NCI-H748 (cell line): ENCODE results near the gene MAP2K5.
"Not testable (repeated sequence)": the region's sequence is repeated elsewhere in the genome, so short reads cannot be mapped to it uniquely, and the experiment has no call there.

Experiments
- DNase-seq: peaks from one replicate; lab custom pipeline; 2025; ENCODE audit not compliant: unreplicated experiment; lab: John Stamatoyannopoulos, UW

The MAP2K5 gene

DNA sequence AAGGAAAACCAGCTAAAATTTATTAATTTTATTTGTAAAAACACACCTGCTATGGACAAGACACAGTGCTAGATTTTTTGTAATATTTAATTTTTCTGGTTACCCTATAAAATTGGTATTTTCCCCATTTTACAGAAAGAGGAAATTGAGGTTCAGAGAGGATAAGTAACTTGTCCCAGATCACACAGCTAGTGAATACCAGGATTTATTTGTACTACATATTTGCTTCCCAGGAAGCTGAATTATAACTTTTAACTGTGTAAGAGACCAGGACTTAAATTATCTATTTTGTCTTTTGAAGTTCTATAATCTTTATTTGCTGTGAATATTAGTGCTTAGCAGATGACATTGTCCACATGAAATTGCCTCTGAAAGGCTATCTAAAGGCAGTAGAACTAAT, 49.7 kb downstream of the MAP2K5 start:
- DNase-seq: no peak

DNA sequence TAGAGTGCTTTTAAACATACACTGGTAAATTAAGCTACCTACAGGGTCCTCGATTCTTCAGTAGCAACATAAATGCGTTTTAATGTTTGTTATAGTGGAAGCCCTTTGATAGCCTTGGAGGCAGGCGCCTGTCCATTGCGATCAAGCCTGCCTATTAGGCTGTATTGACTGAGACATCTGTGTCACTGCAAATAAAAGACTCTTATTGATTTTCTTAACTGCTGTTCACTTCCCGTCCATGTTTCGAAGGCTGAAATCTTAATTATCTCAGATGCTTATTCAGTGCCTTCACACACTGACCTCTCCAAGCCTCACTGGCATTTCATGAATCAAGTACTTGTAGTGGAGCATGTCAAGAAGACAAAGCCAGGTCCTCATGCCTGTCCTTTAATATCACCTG, 51.1 kb downstream of the MAP2K5 start:
- DNase-seq: peak; percentile 17

DNA sequence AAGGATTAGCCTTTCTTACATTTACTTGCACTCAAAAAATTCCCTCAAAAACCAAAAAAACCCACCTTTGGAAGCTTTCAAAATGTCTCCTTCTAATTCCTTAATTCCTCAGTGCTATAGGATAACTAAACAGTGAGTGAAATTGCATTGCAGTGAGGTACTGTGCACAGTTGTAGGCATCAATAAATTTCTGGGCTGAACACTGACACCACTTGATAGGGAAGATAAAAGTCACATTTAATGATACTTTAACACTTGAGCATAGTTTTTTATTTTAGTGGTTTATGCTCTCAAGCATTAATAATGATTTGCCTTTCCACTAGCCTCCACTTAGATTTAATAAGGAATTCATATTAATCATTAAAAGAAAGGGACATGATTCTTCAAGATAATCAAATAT, 52.3 kb downstream of the MAP2K5 start:
- no peak for DNase-seq

DNA sequence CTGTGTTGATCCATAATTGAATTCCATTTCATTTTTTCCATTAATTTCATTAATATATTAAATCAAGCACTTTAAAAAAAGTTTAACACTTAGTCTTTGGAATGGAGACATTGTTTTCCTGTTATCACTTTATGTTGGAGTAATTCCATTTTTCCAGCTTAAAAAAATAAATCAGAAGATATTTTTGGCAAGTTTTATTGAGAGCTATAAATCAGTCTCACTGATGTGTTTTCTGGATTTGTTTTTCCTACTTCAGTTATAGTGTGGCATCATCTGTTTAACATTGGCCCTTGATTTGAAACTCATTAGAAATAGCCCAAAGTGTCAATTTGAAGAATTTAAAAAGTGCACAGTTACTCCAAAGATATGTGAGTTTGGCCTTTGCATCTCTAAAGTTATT, 53.1 kb downstream of the MAP2K5 start:
- DNase-seq: no peak

DNA sequence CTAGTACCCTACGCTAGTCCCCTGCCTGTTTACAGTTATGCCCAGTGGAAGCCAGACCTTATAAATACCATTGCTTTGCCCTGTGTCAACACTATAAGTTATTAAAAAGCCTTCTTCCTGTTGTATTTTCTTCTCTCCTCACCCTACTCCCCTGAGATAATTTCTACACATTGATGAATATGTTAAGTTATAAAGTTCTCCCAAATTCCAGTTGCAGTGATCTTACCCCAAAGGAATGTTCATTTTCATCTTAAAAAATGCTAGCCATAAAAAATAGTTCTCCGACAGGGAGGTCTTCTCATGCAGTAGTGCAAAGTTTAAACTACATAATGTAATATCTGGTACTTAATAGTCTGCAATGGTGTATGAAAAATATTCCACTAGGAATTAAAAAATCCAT, 58.6 kb downstream of the MAP2K5 start:
- no peak for DNase-seq

DNA sequence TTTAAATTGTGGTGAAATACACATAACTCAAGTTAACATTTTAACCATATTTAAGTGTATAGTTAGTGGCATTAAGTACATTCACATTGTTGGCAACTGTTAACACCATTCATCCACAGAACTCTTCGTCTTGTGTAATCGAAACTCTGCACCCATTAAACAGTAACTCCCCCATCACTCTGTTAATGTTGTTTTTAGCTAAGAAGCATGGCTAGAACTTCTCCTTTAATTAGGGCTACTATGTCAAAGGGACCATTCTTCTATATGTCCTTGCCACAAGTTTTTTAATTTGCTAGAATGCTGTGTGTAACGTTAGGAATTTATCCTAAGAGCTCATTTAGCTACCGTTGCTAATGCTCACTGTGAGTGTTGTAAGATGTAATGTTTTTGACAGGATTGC, 60.6 kb downstream of the MAP2K5 start:
- no peak for DNase-seq

DNA sequence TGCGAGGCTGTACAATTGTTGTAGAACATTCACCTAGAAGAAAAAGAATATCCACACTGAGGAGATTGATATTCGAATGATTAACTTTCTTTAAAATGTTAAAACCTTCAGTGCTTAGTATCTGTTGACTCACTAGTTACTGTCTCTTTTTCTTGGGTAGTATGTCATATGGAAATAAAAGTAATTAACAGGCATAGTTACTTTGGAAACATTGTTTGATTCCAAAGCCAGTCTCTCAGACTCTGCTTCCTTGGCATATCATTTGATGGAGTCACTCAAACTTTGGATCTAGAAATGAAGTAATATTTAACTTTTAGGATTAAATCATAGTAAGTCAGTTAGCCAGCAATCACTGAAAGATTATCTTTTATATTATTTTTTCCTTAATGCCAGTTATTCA, 63.4 kb downstream of the MAP2K5 start:
- no peak for DNase-seq

DNA sequence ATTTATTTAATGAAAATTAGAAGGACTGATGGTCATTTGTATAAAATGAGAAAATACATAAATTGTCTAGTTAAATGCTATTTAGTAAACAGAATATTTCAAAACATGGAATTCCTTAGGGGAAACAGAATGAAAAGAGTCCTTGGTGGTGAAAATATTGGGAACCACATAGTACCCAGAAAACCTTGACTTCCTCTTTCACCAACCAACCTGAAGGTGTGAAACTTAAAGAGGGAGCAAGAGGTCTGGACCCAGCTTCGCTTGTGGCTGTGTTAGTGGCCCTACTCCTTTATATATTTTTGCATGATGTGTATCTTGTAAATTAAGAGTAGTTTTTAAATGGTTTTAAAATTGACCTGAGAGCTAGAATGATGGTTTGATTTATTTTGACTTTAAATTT, 64.2 kb downstream of the MAP2K5 start:
- DNase-seq: no peak

DNA sequence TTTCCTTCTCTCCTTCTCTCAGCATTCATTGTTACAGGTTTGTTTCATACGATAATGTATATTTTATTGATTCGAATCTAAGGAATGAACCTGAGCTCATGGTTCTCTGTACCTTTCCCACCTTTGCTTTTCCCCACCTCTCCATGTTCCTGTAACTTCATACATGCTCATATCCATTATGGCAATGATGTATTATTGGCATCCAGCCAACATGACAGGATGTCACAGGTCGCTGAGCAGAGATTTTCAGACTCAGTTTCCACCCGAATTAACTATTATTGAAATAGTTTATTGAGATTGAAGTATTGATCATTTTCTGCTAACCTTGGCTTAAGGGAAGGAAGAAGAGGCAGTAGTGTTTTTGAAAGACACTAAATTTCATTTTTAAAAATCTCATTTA, 64.8 kb downstream of the MAP2K5 start:
- no peak for DNase-seq

DNA sequence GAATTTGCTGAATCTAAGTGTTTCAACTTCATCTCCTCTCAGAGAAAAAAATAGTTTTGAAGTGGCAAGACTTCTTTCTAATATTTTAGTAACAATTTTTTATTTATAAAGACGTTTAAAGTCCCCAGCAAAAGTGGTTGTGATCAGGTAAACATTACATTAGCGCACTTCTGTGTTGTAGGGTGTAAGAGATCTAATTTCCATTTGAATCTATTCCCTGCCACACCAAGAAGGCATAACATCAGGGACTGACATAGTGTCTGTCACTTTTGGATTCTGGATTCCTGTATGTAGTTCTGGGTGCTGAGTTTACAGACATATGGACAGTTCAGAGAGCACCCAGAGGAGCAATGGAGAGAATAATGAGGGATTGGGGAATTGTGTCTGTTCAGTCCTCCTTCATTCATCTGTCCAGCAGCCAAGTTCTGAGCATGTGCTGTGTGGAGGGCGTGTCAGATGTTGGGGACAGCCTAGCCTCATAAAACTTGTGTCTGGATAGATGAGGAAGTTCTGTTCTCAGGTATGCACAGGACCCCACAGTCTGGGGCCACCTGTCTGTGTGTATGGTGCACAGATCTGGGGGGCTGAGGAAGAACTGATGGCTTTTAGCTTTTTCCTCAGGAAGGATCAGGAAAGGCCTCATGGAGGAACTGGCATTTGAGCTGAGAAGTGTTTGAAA, 65.6 kb downstream of the MAP2K5 start:
- DNase-seq: no peak

DNA sequence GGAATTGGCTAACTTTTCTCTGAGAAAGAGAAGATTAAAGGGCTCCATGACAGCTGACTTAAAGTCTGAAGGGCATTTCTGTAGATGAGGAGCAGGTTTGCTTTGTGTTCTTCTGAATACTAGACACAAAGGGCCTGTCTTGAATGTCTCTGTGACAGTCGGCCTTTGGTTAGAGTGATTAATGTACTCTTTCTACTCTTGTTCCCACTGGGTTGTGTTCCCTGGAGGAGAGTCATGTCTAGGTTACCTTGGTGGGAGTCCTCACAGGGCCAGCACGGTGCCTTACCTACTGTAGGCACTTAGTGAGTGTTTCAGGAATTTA, 66.1 kb downstream of the MAP2K5 start:
- no peak for DNase-seq

DNA sequence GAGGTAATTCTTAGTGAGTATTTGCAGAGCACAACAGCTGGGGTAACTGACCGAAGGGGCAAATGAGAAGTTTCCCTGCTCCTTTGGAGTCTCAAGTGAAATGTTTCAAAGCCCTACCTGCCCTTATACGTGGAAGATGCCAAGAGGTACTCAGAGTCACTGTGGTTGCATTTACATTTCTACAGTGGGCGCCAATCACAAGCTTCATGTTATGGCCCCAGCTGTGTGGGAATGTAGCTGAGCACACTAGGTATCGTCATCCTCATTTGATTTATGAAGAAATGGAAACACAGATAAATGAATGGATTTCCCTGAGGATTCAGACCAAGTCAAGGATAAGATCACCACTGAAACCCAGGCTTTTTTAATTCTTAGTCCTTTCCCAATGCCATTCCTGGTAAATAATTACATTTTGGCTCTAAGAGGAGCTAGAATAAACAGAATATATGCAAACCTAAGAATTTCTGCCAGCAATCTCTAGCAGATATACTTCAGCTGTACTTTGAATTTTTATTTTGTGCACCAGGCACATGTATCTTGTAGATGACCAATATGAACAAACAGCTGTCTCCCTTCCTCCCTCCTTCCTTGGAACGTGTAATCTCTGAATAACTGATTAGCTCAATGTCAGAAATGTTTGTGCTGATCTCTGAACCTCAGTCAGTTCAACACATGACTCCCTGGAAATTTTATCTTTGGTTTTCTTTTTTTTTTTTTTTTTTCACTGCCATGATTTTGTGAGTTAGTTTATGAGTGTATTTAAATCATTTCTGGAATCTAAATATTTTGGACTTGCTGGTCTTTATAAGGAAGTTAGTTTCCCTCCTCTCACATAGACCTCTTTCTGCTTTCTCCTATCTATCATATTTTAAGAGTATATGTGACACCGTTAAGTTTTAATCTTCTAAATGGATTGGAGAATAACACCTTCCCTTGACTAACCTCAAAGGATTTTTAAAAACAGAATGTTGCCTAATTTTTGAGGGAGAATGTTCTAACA, 69.2 kb downstream of the MAP2K5 start:
- no peak for DNase-seq

DNA sequence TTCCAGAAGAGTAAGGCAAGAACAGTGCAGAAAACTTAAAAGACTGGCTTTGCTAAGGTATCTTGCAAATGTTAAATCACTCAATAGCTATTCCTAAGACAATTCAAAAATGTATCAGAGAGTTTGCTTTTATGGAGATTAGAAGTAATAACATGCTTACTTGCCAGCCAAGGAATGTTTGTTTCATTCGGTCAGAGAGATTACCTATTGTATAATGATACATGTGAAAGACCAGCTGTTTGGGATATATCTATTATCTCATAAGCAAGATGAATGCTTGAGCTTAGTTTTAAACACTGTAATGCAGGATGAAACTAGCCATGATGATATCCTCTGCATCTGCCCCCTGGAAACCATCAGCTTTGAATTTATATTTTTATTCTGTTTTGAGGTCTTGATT, 70.7 kb downstream of the MAP2K5 start:
- no peak for DNase-seq

DNA sequence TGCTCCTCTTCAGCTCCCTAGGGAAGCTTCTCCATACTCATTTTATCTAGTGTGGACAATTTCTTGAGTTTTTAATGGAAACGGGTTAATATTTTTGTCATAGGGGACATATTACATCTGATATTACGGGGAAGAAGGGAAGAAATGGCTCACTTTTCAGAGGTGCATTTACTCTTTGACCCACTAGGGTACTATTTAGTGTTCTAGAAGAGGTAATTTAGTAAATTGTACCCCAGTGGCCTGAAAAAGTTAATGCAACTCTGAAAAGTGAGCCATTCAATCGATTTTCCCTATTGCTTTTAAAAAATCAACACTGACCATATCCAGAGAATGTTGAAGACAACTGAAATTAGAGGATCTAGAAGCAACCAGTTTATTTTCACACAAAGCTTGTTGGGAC, 71.2 kb downstream of the MAP2K5 start:
- no peak for DNase-seq

DNA sequence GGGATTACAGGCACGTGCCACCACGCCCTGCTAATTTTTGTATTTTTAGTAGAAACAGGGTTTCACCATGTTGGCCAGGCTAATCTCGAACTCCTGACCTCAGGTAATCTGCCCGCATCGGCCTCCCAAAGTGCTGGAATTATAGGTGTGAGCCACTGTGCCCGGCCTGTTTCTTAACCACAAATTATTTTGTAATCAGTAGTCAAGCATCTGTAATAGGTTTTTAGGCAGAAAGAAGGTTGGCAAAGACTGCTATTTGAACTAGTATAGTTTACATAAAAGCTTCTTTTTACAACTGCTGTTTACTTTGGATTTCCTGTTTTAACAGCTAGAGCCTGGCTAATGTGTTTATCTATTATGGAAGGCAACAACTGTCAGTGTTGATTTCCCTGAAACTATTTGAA, 72.6 kb downstream of the MAP2K5 start:
- DNase-seq: peak; percentile 69

DNA sequence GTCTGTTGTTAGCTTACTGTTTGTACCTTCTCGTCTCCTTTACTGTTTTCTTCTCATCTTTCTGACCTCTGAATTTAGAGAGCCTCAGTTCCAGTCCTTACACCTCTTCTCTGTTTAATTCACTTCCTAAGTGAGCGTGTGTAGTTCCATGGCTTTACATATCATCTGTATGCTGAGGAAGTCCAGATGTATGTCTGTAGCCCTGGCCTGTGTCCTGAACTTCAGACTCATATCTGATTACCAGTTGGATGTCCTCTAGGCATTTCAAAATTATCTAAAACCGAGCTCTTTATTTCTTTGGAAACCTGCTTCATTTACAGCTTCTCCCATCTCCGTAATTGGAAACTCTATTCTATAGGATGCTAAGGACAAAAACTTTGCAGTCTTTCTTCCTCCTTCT, 75.8 kb downstream of the MAP2K5 start:
- DNase-seq: no peak

DNA sequence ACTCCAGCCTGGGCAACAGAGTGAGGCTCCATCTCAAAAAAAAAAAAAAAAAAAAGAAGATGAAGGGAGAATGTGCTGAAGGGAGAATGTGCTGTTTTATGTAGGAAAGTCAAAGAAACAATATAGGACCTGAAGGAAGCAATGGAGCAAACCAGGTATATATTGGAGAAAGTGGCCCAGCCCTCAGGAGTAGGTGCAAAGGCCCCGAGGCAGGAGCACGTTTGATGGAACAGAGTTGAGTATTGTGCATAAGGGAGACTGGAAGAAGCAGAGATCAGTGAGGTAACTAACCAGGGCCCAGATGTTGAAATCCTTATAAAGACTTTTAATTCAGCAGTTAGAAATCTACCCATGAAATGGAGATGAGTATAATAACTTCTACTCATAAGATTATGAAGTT, 79.6 kb downstream of the MAP2K5 start:
- no peak for DNase-seq

DNA sequence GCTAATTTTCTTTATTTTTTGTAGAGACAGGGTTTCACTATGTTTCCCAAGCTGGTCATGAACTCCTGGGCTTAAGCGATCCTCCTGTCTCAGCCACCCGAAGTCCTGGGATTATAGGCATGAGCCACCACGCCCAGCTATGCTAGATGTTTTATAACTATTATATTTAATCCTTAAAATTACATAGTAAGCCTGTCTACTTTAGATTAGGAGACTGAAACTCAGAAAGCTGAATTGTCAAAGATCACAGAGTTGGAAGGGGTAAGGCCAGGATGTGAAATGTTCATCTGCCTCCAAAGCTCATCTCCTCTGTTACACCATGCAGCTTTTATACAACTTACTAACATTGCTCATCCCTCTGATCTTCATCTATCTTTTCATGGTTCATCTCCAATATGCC, 89.8 kb downstream of the MAP2K5 start:
- no peak for DNase-seq

DNA sequence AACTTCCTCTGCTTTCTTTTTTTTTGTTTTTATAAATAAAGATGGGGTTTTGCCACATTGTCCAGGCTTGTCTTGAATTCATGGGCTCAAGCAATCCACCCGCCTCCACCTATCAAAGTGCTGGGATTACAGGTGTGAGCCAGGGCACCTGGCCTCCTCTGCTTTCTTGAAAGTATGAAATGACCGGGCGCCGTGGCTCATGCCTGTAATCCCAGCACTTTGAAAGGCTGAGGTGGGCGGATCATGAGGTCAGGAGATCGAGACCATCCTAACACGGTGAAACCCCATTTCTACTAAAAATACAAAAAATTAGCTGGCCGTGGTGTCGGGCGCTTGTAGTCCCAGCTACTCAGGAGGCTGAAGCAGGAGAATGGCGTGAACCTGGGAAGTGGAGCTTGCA, 93.4 kb downstream of the MAP2K5 start:
- not testable (repeated sequence) for DNase-seq

DNA sequence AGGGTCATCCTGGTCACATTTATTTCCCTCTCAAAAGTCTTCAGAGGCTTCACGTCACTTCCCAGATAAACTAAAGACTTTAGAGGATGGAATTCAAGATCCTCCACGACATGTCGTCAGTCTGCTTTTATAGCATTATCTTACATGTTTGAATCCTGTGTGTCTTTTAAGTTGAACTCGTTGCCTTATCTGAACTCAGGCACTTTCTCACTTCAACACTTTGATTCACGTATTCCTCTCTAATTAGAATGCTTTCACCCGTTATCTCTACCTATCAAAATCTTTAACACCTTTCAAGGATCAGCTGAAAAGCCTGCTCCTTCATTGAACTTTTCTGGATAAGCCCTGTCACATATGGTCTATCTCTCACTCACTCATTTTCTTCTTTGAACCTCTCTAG, 97.1 kb downstream of the MAP2K5 start:
- DNase-seq: no peak

DNA sequence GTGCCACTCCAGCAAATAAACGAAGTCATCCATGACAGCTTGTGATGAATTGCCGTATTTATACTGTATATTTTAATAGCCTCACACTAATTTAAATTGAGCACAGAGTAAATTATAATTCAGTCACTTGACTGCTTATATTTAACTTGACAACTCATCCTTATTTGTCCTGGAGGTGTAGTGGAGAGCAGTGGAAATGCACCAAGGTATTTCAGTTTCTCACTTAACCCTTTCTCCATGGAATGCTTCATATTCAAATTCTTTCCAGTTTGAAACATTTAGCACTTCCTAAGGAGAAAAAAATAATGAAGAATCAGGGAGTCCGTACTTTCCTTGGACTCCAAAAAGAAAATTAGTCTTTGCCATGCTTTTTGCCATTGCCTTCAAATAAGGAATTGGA, 99.0 kb downstream of the MAP2K5 start:
- DNase-seq: peak; percentile 41

DNA sequence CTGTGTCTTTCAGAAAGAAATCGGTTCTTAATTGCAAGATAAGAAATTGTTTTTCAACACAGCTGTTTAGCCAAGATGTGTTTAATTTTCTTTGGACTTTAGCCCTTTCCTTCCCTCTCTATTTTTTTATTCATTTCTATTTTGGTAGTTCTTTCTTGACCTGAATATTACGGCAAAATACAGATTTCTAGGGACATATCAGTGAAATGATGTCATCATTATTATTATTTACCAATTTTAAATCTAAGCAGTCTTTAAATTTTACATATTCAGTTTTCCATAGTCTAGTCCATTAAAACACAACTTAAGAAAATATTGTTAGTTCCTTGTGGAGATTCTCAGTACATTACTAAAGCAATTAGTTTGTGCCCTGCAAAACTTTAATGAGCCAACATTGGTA, 104.3 kb downstream of the MAP2K5 start:
- no peak for DNase-seq

DNA sequence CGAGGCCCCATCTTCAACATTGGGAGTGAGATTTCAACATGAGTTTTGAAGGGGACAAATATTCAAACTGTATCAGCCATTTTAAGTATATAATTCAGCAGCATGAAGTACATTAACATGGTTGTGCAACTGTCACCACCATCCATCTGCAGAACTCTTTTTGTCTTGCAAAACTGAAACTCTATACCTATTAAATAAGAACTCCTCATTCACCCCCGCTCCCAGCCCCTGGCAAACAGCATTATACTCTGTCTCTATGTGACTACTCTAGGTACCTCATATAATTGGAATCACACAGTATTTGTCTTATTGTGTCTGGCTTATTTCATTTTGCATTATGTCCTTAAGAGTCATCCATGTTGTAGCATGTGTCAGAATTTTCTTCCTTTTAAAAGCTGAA, 110.1 kb downstream of the MAP2K5 start:
- DNase-seq: no peak
